SU-DHL-6 (cell line): ENCODE data around the gene C2CD2.

Experiments used
- EZH2phosphoT487 ChIP-seq: fragments of 200-600 bp; sonication (generic), shearing (Covaris generic); conservative IDR thresholded peaks from 2 replicates; pipeline ENCODE4 v1.6.1; 2018; ENCODE audit warnings: mild to moderate bottlenecking, antibody characterized with exemption, low read length, moderate library complexity, mixed read lengths
- TF ChIP-seq, protein P1 (sequence below): fragments of 200-600 bp; sonication (generic); IDR thresholded peaks from one replicate; pipeline ENCODE4 v1.5.1; 2017; ENCODE audit warnings: antibody characterized with exemption, mild to moderate bottlenecking, low read length, moderate library complexity; ENCODE audit not compliant: insufficient read depth, poor library complexity, severe bottlenecking

DNA sequence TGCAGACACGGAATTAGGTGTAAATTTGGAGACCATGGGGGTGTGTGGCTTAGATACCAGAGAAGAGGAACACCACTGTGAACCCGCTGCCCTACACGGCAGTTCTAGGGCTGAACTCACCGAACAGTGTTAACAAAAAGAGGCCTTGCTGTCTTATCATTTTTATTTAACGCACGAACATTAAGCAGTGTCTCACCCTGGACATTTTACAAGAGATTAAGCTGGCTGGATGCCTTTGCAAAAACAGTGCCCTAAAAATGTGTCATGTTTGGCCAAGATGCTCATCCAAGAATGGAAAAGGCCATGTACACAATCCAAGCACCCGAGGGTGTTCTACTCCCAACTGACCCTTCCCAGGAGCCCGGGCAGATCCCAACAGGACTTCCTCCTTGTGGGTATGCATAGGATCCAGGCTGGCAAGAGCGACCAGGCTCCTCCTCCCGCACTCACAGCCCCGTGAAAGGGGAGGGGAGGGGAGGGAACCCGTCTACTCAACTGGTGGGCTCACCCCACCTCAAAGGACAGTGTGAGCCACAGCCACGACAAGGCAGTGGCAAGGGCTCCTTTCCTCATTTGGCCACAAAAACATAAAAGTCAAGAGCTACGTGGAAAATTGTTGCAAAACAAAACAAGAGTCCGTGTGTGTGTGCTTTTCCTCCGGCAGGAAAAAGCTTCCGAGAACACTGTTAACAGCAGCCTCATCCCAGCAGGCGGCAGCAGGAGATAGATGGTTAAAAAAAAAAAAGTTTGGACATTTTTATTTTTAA, 20.3 kb downstream of the C2CD2 start:
- TF ChIP-seq, protein P1, sequence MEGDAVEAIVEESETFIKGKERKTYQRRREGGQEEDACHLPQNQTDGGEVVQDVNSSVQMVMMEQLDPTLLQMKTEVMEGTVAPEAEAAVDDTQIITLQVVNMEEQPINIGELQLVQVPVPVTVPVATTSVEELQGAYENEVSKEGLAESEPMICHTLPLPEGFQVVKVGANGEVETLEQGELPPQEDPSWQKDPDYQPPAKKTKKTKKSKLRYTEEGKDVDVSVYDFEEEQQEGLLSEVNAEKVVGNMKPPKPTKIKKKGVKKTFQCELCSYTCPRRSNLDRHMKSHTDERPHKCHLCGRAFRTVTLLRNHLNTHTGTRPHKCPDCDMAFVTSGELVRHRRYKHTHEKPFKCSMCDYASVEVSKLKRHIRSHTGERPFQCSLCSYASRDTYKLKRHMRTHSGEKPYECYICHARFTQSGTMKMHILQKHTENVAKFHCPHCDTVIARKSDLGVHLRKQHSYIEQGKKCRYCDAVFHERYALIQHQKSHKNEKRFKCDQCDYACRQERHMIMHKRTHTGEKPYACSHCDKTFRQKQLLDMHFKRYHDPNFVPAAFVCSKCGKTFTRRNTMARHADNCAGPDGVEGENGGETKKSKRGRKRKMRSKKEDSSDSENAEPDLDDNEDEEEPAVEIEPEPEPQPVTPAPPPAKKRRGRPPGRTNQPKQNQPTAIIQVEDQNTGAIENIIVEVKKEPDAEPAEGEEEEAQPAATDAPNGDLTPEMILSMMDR, result no peak
- TF ChIP-seq EZH2phosphoT487, result no peak
